Ectodermal cell (in vitro differentiated cells): Measurements from ENCODE around the gene GPX2.

Experiments
- H3K27ac ChIP-seq: 2 replicates; pipeline ENCODE4 v1.7.0; 2013; ENCODE audit warnings: mild to moderate bottlenecking, low read depth, low read length; ENCODE audit not compliant: insufficient read depth, poor library complexity, severe bottlenecking
- H3K27me3 ChIP-seq: 2 replicates; pipeline ENCODE4 v1.7.0; 2013; ENCODE audit warnings: mild to moderate bottlenecking, low read length; ENCODE audit not compliant: insufficient read depth, control insufficient read depth, poor library complexity, severe bottlenecking
- H3K36me3 ChIP-seq: one replicate; pipeline ENCODE4 v1.7.0; 2013; ENCODE audit warnings: low read length; ENCODE audit not compliant: control insufficient read depth, insufficient read depth
- H3K4me1 ChIP-seq: one replicate; pipeline ENCODE4 v1.7.0; 2013; ENCODE audit warnings: low read length; ENCODE audit not compliant: control insufficient read depth, insufficient read depth
- H3K4me3 ChIP-seq: 2 replicates; pipeline ENCODE4 v1.7.0; 2013; ENCODE audit warnings: low read depth, low read length, control low read depth; ENCODE audit not compliant: insufficient read depth
- H3K9me3 ChIP-seq: 2 replicates; pipeline ENCODE4 v1.7.0; 2013; ENCODE audit warnings: mild to moderate bottlenecking, low read length, moderate library complexity; ENCODE audit not compliant: control insufficient read depth
- WGBS, 2 experiments: methylation state at CpG; one replicate each; pipeline ENCODE4 v1.1.7; 2013; ENCODE audit warnings: missing lambda C conversion rate in 2 of 2; 5-methylcytosine and 5-hydroxymethylcytosine counted together

The GPX2 gene

DNA sequence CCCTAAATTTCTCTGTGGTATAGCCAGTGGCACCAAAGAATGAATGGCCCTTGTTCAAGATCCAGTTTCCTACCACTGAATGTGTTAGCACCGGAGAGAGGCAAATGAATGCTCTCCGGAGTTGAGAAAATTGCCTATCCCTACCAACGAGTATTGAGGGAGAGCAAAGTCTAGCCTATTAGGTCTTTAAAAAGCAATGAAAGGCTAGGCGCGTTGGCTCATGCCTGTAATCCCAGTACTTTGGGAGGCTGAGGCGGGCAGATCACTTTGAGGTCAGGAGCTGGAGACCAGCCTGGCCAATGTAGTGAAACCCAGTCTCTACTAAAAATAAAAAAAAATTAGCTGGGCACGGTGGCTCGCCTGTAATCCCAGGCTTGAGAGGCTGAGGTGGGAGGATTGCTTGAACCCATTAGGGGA is 30.5 kb upstream of the GPX2 start:
- WGBS, 2 experiments, result 72 to 84% methylated on average over 8 of the region's 8 CpGs
- H3K9me3 ChIP-seq, result no peaks in the 10 kb centered on the region
- peaks cover 16% of the 10 kb centered on the region for H3K4me1 ChIP-seq
- no peak overlapping the region for H3K27ac ChIP-seq
- peaks cover 32% of the 10 kb centered on the region for H3K27me3 ChIP-seq
- no peaks in the 10 kb centered on the region for H3K36me3 ChIP-seq
- H3K4me3 ChIP-seq, result no peak overlapping the region

DNA sequence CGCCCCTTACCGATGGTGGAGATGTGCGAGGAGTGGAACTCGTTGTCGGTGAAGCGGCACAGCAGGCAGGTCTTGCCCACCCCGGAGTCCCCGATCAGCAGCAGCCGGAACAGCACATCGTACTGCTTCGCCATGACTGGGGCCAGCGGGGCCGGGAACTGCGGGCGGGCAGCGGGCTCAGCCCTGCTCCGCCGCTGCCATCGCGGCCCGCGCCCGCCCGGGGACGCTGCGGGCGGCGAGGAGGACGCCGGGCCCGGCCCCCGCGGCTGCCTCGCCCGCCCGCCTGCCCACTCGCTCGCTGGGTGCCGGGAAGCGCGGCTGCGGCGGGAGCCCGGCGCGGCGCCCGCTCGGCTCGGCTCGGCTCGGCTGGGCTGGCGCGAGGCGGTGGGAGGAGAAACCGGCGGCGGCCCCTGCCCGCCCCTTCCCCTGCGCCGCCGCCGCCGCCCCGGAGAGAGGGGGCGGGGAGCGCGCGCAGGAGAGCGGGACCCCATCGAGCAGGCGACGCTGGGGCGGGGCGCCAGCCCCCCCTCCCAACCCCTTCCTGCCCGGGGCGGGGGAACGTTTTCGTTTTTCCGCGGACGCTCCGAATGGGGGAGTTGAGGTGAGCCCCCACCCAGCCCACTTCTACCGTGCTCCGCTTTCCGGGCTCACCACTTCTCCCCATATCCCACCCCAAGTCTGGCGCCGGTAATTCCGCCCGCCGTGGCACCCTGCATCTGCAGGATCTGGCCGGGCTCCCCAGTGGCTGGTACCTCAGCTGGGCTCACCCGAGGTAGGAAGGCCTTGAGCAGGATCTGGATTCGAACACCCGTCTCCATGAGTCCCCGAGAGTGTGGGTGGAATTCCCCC is 29.6 kb upstream of the GPX2 start, which contains the start of gene RAB15:
Gene RAB15, minus strand, starts transcription at position 394 of the 849 bp plus-strand sequence. Its CDS starts 260 bp downstream, at position 134.
- Histone ChIP-seq H3K4me3 (peak within 1 kb of the TSS; percentile 49), H3K27ac (no peak within 1 kb of the TSS), H3K27me3 (peaks cover 32% of the 10 kb centered on the region), H3K4me1 (peaks cover 16% of the 10 kb centered on the region), H3K9me3 (no peaks in the 10 kb centered on the region), H3K36me3 (no peaks in the 10 kb centered on the region)
- 2% methylated on average over 96 of the region's 96 CpGs for WGBS, 2 experiments

DNA sequence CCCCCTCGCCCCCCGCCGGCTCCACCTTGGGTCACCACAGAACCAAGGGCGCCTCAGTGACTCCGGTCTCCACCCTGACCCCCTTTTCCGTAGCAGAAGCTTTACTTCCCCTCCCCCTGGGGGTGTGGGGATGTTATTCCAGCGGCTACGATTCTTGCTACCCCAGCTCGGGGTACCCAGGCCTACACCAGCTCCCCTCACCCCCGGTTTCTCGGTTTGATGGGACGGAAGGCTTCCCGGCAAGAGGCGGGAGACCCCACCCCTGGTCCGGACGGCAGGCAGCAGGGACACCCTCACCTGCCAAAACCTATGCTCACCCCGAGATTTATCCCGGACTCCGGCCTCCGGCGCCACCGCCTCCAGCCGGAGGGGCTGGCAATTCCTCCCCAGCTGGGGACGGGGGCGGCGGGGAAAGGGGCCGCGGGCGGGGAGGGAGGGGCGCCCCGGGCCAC is 29.0 kb upstream of the GPX2 start:
- Histone ChIP-seq H3K27me3 (peaks cover 32% of the 10 kb centered on the region), H3K4me3 (peak overlapping the region; percentile 49), H3K36me3 (no peaks in the 10 kb centered on the region), H3K27ac (no peak overlapping the region), H3K9me3 (no peaks in the 10 kb centered on the region), H3K4me1 (peaks cover 16% of the 10 kb centered on the region)
- 2% methylated on average over 28 to 31 of the region's 31 CpGs for WGBS, 2 experiments

DNA sequence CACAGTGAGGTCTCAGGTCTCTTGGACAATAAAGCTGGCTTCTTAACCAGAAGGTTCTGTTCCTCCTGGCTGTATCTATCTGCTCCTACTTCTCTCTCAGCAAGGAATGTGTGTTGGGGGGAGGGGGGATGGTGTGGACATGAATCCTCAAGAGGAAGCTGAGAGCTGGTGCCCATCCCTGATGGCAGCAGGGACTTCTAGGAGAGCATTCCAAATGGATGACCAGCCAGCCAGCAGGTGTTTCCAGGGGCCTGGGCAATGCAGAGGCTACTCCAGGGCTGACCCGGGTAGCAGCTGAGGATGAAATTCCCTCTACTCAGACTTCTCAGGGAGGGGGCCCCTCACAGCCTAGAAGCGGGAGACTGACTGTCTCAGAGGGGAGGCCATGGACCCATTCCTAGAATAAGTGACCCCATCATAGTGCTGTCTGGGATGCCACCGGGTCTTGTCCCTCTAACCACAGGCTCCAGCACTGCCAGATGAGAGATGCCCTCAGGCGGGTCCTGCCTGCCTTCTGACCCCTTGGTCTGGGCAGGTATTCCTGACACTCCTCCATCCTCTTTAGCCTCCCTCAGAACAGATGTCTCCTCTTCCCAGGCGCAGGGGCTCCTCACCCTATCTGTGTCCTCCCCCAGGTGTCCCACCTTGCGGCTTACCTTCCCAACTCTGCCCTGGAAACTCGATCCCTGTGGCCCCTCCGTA is 28.4 kb upstream of the GPX2 start:
- Histone ChIP-seq H3K27ac (no peak overlapping the region), H3K36me3 (no peaks in the 10 kb centered on the region), H3K27me3 (peaks cover 32% of the 10 kb centered on the region), H3K9me3 (no peaks in the 10 kb centered on the region), H3K4me3 (peak overlapping the region; percentile 49), H3K4me1 (peaks cover 16% of the 10 kb centered on the region)
- 44 to 46% methylated on average over 8 of the region's 8 CpGs for WGBS, 2 experiments

DNA sequence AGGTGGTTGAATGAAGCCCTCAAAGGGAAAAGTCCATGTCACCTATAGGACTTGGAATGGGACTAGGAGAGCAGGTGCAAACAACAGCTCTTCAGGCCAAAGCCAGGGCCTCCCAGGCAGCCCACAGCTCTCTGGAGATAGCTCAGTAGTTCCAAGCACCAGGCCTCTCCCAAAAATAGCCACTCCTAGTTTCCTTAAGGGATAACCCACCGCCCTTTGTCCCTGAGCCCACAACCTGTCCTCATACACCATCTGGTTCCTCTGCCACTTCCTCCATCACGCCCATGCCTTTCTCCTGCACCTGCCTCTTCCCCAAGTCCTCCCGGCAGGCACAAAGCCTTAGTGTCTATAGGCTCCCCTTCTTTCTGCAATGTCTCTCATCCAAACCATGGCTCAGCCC is 27.5 kb upstream of the GPX2 start:
- H3K27me3 ChIP-seq, result peaks cover 32% of the 10 kb centered on the region
- H3K4me3 ChIP-seq, result no peak overlapping the region
- H3K9me3 ChIP-seq, result no peaks in the 10 kb centered on the region
- H3K4me1 ChIP-seq, result peaks cover 16% of the 10 kb centered on the region
- no peak overlapping the region for H3K27ac ChIP-seq
- H3K36me3 ChIP-seq, result no peaks in the 10 kb centered on the region
- WGBS, 2 experiments, result 94% methylated on average over 3 of the region's 3 CpGs

DNA sequence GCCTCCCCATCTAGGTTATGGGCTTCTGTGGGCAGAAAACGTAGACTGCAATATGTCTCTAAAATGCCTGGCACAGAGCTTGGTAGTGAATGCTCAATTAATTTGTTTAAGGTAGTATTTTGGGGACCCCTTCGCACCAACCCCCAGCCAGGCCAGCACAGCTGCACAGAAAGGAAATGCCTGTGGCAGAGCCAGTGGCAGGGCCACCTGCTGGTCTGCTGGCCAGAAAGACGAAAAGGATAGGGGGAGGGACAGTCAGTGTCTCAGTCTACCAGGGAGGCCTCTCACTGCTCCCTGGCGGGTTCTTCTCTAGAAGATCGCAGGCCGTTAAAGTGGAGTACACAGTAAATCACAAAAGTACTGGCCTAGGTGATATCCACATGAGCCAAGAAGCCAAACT is 26.1 kb upstream of the GPX2 start:
- peaks cover 32% of the 10 kb centered on the region for H3K27me3 ChIP-seq
- H3K36me3 ChIP-seq, result no peaks in the 10 kb centered on the region
- no peaks in the 10 kb centered on the region for H3K9me3 ChIP-seq
- 52 to 53% methylated on average over 6 of the region's 6 CpGs for WGBS, 2 experiments
- H3K4me3 ChIP-seq, result no peak overlapping the region
- H3K27ac ChIP-seq, result no peak overlapping the region
- peaks cover 16% of the 10 kb centered on the region for H3K4me1 ChIP-seq

DNA sequence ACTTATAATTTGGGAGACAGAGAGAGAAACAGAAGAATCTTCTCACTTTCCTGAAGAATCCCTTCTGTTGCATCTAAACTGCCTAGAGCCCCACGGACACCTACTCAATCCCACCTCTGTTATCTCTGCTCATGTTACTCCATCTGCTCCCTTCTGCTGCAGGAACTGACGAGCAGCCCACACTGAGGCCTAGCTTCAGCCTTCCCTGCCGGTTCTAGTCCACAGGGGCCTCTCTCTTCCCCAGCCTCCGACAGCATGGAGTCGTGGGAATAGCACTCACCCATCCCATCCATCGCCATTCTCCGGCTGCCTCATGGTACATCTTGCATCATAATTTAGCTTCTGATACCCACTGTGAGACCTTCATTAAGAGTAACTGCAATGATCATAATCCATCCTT is 25.6 kb upstream of the GPX2 start:
- Histone ChIP-seq H3K27me3 (peaks cover 30% of the 10 kb centered on the region), H3K9me3 (no peaks in the 10 kb centered on the region), H3K4me3 (no peak overlapping the region), H3K4me1 (peaks cover 16% of the 10 kb centered on the region), H3K27ac (no peak overlapping the region), H3K36me3 (no peaks in the 10 kb centered on the region)
- WGBS, 2 experiments, result 76 to 78% methylated on average over 7 of the region's 7 CpGs

DNA sequence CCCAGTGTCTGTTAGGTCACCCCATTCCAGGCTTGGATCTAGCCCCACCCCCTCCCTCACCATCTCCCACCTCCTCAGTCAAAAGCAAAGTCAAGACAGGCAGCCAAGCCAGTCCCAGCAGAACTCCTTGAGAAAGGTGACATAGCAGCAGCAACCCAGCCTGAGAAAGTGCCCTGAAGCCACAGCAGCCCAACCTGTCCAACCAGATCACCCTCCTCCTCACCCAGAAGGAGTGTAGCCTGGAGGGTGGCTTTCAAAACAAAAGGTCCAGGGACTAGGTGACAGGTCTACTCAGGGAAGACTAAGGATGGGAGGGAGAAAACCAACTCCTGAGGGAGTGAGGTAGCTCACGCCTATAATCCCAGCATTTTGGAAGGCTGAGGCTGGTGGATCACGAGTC is 24.4 kb upstream of the GPX2 start:
- 75 to 77% methylated on average over 2 of the region's 2 CpGs for WGBS, 2 experiments
- Histone ChIP-seq H3K27me3 (peaks cover 21% of the 10 kb centered on the region), H3K4me3 (no peak overlapping the region), H3K36me3 (no peaks in the 10 kb centered on the region), H3K9me3 (no peaks in the 10 kb centered on the region), H3K4me1 (peaks cover 16% of the 10 kb centered on the region), H3K27ac (no peak overlapping the region)

DNA sequence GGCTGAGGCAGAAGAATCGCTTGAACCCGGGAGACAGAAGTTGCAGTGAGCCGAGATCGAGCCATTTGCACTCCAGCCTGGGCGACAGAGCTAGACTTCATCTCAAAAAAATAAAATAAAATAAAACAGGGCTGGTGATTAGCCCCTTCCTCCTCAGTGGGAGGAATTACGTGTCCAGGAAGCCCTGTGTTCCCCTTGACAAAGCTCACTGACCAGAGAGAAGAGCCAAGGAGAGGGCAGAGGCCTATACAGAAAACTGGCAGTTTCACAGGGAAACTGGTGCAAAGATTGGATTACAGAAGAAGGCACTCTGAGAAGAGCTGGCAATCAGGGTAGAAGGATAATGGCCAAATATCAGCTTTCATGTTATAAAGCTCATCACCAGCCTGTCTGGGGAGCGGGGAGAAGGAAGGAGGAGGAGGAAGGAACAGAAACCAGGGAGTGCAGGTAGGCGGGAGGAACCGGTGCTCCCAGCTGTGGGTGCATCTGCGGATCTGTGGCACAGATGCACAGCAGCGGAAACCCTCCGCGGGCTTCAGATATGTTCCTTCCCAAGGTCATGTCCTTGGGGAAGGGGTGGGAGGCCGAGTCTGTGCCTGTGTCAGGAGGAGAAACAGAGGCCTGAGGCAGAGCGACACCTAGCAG is 22.9 kb upstream of the GPX2 start:
- H3K9me3 ChIP-seq, result no peaks in the 10 kb centered on the region
- 90 to 92% methylated on average over 15 of the region's 15 CpGs for WGBS, 2 experiments

DNA sequence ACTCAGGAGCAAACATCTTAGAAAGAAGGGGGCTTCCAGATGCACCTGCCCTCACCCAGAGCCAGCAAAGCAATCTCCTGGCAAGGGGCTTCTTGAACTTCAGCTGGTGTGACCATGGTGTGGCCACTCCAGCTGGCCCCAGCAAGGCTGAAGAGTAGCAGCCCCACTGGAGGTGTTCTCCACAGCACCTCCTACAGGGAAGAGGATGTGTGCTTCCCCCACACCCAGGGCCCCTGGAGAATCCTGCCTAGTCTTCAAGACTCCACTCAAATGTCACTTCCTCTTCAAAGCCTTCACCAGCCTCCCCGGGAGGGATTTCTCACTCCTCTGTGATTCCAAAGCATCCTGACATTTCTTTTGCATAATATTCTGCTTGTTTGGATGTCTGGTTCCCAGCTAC is 21.1 kb upstream of the GPX2 start:
- Histone ChIP-seq H3K4me3 (no peak overlapping the region), H3K36me3 (no peaks in the 10 kb centered on the region), H3K27me3 (no peaks in the 10 kb centered on the region), H3K9me3 (no peaks in the 10 kb centered on the region), H3K4me1 (peaks cover 5% of the 10 kb centered on the region), H3K27ac (no peak overlapping the region)
- WGBS, 2 experiments, result 71 to 82% methylated on average over 1 of the region's 1 CpG

More for the DNA sequence above, 22.9 kb upstream of the GPX2 start:
- Histone ChIP-seq H3K27ac (no peak overlapping the region), H3K4me1 (peaks cover 13% of the 10 kb centered on the region), H3K36me3 (no peaks in the 10 kb centered on the region), H3K4me3 (no peak overlapping the region), H3K27me3 (peaks cover 7% of the 10 kb centered on the region)
